ENCODE measurements around the gene HOATZ.

HOATZ gene

GRCh38 chr11:111522426-111522825 is 7.8 kb downstream of the HOATZ start:
- H3K27me3 ChIP-seq (replicated peaks; ENCODE audit: control insufficient read depth, insufficient read depth, low read length): no peaks in the 10 kb centered on the region
- no peak overlapping the region for H3K9ac ChIP-seq (ENCODE audit: low read length)
- H3K4me3 ChIP-seq (ENCODE audit: low read length): no peak overlapping the region
- H3K4me1 ChIP-seq (ENCODE audit: control insufficient read depth, insufficient read depth, low read length): peaks cover 12% of the 10 kb centered on the region
- DNase-seq (ENCODE audit: low read depth): no peak
- no peaks in the 10 kb centered on the region for H3K36me3 ChIP-seq (ENCODE audit: control insufficient read depth, insufficient read depth, low read length, severe bottlenecking)
- no peaks in the 10 kb centered on the region for H3K9me3 ChIP-seq (ENCODE audit: control insufficient read depth, low read length)

GRCh38 chr11:111523343-111523742 is 8.8 kb downstream of the HOATZ start:
- H3K4me3 ChIP-seq (ENCODE audit: low read length): no peak overlapping the region

GRCh38 chr11:111524056-111524455 is 9.5 kb downstream of the HOATZ start:
- H3K4me3 ChIP-seq (ENCODE audit: low read length): no peak overlapping the region
- H3K9ac ChIP-seq (ENCODE audit: low read length): no peak overlapping the region
- H3K4me1 ChIP-seq (ENCODE audit: control insufficient read depth, insufficient read depth, low read length): peaks cover 12% of the 10 kb centered on the region
- no peaks in the 10 kb centered on the region for H3K27me3 ChIP-seq (replicated peaks; ENCODE audit: control insufficient read depth, insufficient read depth, low read length)
- H3K9me3 ChIP-seq (ENCODE audit: control insufficient read depth, low read length): no peaks in the 10 kb centered on the region
- H3K36me3 ChIP-seq (ENCODE audit: control insufficient read depth, insufficient read depth, low read length, severe bottlenecking): no peaks in the 10 kb centered on the region
- no peak for DNase-seq (ENCODE audit: low read depth)

More at GRCh38 chr11:111523343-111523742, 8.8 kb downstream of the HOATZ start:
- no peaks in the 10 kb centered on the region for H3K27me3 ChIP-seq (replicated peaks; ENCODE audit: control insufficient read depth, insufficient read depth, low read length)
- H3K9ac ChIP-seq (ENCODE audit: low read length): no peak overlapping the region
- no peak for DNase-seq (ENCODE audit: low read depth)
- H3K9me3 ChIP-seq (ENCODE audit: control insufficient read depth, low read length): no peaks in the 10 kb centered on the region
- peaks cover 12% of the 10 kb centered on the region for H3K4me1 ChIP-seq (ENCODE audit: control insufficient read depth, insufficient read depth, low read length)
- no peaks in the 10 kb centered on the region for H3K36me3 ChIP-seq (ENCODE audit: control insufficient read depth, insufficient read depth, low read length, severe bottlenecking)

- H3K9ac ChIP-seq (ENCODE audit: low read length): no peak overlapping the region
- DNase-seq (ENCODE audit: low read depth): no peak
- no peaks in the 10 kb centered on the region for H3K9me3 ChIP-seq (ENCODE audit: control insufficient read depth, low read length)
- H3K4me1 ChIP-seq (ENCODE audit: control insufficient read depth, insufficient read depth, low read length): peaks cover 9% of the 10 kb centered on the region
- H3K4me3 ChIP-seq (ENCODE audit: low read length): no peak overlapping the region
- H3K27me3 ChIP-seq (replicated peaks; ENCODE audit: control insufficient read depth, insufficient read depth, low read length): no peaks in the 10 kb centered on the region
- H3K36me3 ChIP-seq (ENCODE audit: control insufficient read depth, insufficient read depth, low read length, severe bottlenecking): no peaks in the 10 kb centered on the region
Measured at GRCh38 chr11:111525456-111525855, 10.9 kb downstream of the HOATZ start.

DNA sequence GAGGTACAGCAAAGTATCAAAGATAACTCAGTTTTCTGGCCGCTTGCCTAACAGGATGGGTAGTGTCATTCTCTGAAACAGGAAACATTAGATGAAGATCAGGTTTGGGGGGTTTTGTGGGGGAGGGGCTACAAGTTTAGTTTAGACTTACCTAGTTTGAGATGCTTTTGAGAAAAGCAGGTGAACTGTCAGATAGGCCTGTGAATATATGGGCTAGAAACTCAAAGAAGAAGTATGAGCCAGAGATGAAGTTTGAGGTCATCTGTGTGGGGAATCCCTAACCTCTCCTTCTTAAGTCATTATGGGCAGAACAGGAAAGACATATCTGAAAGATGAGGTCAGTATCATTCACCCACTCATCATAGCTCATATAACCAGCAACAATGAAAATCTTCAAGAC is 11.9 kb downstream of the HOATZ start:
- Histone ChIP-seq H3K9ac (ENCODE audit: low read length) (no peak overlapping the region), H3K4me1 (ENCODE audit: control insufficient read depth, insufficient read depth, low read length) (peaks cover 9% of the 10 kb centered on the region), H3K4me3 (ENCODE audit: low read length) (no peak overlapping the region), H3K27me3 (replicated peaks; ENCODE audit: control insufficient read depth, insufficient read depth, low read length) (no peaks in the 10 kb centered on the region), H3K9me3 (ENCODE audit: control insufficient read depth, low read length) (no peaks in the 10 kb centered on the region), H3K36me3 (ENCODE audit: control insufficient read depth, insufficient read depth, low read length, severe bottlenecking) (no peaks in the 10 kb centered on the region)
- peak; percentile 56 for DNase-seq (ENCODE audit: low read depth)

- Histone ChIP-seq H3K9ac (ENCODE audit: low read length) (no peak overlapping the region), H3K9me3 (ENCODE audit: control insufficient read depth, low read length) (no peaks in the 10 kb centered on the region), H3K36me3 (ENCODE audit: control insufficient read depth, insufficient read depth, low read length, severe bottlenecking) (no peaks in the 10 kb centered on the region), H3K27me3 (replicated peaks; ENCODE audit: control insufficient read depth, insufficient read depth, low read length) (no peaks in the 10 kb centered on the region), H3K4me3 (ENCODE audit: low read length) (no peak overlapping the region), H3K4me1 (ENCODE audit: control insufficient read depth, insufficient read depth, low read length) (peaks cover 17% of the 10 kb centered on the region)
- DNase-seq (ENCODE audit: low read depth): no peak
Measured at GRCh38 chr11:111527279-111527678, 12.7 kb downstream of the HOATZ start.

GRCh38 chr11:111528557-111528956 is 14.0 kb downstream of the HOATZ start:
- no peak overlapping the region for H3K9ac ChIP-seq (ENCODE audit: low read length)
- no peaks in the 10 kb centered on the region for H3K9me3 ChIP-seq (ENCODE audit: control insufficient read depth, low read length)
- H3K36me3 ChIP-seq (ENCODE audit: control insufficient read depth, insufficient read depth, low read length, severe bottlenecking): no peaks in the 10 kb centered on the region
- no peaks in the 10 kb centered on the region for H3K27me3 ChIP-seq (replicated peaks; ENCODE audit: control insufficient read depth, insufficient read depth, low read length)
- no peak for DNase-seq (ENCODE audit: low read depth)
- peaks cover 20% of the 10 kb centered on the region for H3K4me1 ChIP-seq (ENCODE audit: control insufficient read depth, insufficient read depth, low read length)
- H3K4me3 ChIP-seq (ENCODE audit: low read length): no peak overlapping the region

DNA sequence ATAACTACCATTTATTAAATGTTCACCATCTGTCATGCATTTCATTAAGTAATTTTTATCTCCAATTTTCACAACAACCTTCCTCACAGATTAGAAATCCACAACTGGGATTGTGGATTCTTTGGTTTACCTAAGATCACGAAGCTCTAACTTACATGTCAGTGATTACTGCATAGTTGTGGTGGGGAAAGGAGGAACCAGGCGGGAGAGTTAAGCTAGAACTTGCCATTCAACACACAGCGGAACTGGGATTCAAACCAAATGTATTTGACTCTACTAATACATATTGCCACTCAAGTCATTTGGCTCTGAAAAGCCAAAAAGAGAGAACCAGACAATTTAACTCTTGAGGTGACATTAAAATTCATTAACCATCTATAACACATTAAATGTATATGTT is 15.5 kb downstream of the HOATZ start:
- no peaks in the 10 kb centered on the region for H3K36me3 ChIP-seq (ENCODE audit: control insufficient read depth, insufficient read depth, low read length, severe bottlenecking)
- no peak for DNase-seq (ENCODE audit: low read depth)
- peaks cover 20% of the 10 kb centered on the region for H3K4me1 ChIP-seq (ENCODE audit: control insufficient read depth, insufficient read depth, low read length)
- H3K9ac ChIP-seq (ENCODE audit: low read length): no peak overlapping the region
- H3K4me3 ChIP-seq (ENCODE audit: low read length): no peak overlapping the region
- H3K27me3 ChIP-seq (replicated peaks; ENCODE audit: control insufficient read depth, insufficient read depth, low read length): no peaks in the 10 kb centered on the region
- H3K9me3 ChIP-seq (ENCODE audit: control insufficient read depth, low read length): no peaks in the 10 kb centered on the region

DNA sequence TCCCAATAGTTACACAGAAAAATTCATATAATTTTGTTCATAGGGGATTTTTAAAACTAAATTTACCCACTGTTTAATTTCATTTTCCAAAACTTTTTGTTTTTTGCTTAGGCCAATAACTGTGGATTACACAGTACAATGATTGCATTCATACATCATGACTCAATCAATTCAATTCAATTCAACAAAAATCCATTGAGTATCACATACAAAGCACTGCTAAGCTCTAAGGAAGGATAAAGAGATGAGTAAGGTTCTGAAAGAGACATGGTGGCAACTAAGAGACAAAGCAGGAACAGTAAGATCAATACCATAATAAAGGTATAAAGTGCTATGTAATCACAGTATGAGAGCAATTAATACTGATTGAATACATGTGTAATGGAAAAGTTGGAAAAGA is 16.6 kb downstream of the HOATZ start:
- H3K36me3 ChIP-seq (ENCODE audit: control insufficient read depth, insufficient read depth, low read length, severe bottlenecking): no peaks in the 10 kb centered on the region
- H3K9me3 ChIP-seq (ENCODE audit: control insufficient read depth, low read length): no peaks in the 10 kb centered on the region
- no peaks in the 10 kb centered on the region for H3K27me3 ChIP-seq (replicated peaks; ENCODE audit: control insufficient read depth, insufficient read depth, low read length)
- no peak overlapping the region for H3K9ac ChIP-seq (ENCODE audit: low read length)
- DNase-seq (ENCODE audit: low read depth): peak; percentile 45
- H3K4me1 ChIP-seq (ENCODE audit: control insufficient read depth, insufficient read depth, low read length): peaks cover 20% of the 10 kb centered on the region
- peak overlapping the region; percentile 6 for H3K4me3 ChIP-seq (ENCODE audit: low read length)

DNA sequence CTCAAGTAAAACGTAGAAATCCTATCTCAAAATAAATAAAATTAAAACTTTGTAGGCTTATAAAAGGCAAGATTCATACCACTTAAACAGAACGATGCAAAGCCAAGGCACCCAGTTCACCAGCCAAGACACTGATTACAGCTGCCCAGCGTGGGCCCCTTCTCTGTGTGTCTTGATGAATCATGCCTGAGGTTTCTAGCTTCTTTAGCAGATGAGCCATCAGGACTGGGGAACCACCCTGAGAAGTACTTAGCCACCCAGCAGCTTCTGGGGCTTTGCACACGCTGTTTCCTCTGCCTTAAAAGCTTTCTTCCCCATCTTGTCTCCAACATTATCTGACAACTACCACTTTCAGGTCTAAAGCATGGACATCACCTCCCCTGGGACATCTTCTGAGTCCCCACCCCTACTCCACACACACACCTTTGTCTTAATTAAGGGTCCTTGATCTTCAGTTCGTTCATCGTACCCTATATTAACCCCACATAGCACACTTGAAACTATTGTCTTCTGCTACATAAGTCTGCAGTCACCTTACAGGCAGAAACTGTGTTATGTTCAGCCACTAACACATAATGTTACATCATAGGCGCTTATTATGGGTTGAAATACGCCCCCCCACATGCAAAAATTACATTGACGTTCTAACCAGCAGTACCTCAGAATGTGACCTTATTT is 17.2 kb downstream of the HOATZ start:
- Histone ChIP-seq H3K4me3 (ENCODE audit: low read length) (peak overlapping the region; percentile 6), H3K9me3 (ENCODE audit: control insufficient read depth, low read length) (no peaks in the 10 kb centered on the region), H3K4me1 (ENCODE audit: control insufficient read depth, insufficient read depth, low read length) (peaks cover 20% of the 10 kb centered on the region), H3K36me3 (ENCODE audit: control insufficient read depth, insufficient read depth, low read length, severe bottlenecking) (no peaks in the 10 kb centered on the region), H3K9ac (ENCODE audit: low read length) (no peak overlapping the region), H3K27me3 (replicated peaks; ENCODE audit: control insufficient read depth, insufficient read depth, low read length) (no peaks in the 10 kb centered on the region)
- DNase-seq (ENCODE audit: low read depth): peak; percentile 96

GRCh38 chr11:111532365-111532709 is 17.8 kb downstream of the HOATZ start:
- Histone ChIP-seq H3K27me3 (replicated peaks; ENCODE audit: control insufficient read depth, insufficient read depth, low read length) (no peaks in the 10 kb centered on the region), H3K36me3 (ENCODE audit: control insufficient read depth, insufficient read depth, low read length, severe bottlenecking) (no peaks in the 10 kb centered on the region), H3K9me3 (ENCODE audit: control insufficient read depth, low read length) (no peaks in the 10 kb centered on the region), H3K4me3 (ENCODE audit: low read length) (no peak overlapping the region), H3K9ac (ENCODE audit: low read length) (no peak overlapping the region), H3K4me1 (ENCODE audit: control insufficient read depth, insufficient read depth, low read length) (peaks cover 20% of the 10 kb centered on the region)
- DNase-seq (ENCODE audit: low read depth): no peak

DNA sequence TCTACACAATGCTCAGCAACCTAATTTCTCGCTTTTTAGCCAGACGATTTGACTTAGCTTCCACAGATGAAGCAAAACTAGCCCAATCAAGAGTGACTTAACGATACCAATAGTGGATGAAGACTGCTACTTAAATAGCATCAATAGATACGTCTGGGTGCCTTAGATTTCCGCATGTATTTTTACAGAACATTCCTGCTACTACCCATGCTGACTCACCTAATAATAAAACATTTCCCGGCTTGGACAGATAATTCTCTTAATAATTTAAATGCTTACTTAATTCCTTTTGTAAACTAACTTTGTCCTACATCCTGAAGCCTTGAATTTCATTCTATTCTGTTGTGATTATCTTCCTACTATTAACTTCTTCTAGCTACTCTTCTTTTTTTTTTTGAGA is 20.7 kb downstream of the HOATZ start:
- Histone ChIP-seq H3K36me3 (ENCODE audit: control insufficient read depth, insufficient read depth, low read length, severe bottlenecking) (no peaks in the 10 kb centered on the region), H3K4me3 (ENCODE audit: low read length) (no peak overlapping the region), H3K4me1 (ENCODE audit: control insufficient read depth, insufficient read depth, low read length) (peaks cover 20% of the 10 kb centered on the region), H3K9ac (ENCODE audit: low read length) (no peak overlapping the region), H3K9me3 (ENCODE audit: control insufficient read depth, low read length) (no peaks in the 10 kb centered on the region), H3K27me3 (replicated peaks; ENCODE audit: control insufficient read depth, insufficient read depth, low read length) (no peaks in the 10 kb centered on the region)
- no peak for DNase-seq (ENCODE audit: low read depth)

Data from adipocyte (in vitro differentiated cells).